Ascending aorta (tissue), 2 donors: ENCODE data around the gene SMG6. TPM values are rescaled to one million over a fixed set of nuclear protein-coding genes. Genes with fewer than 3 reads are reported as not detected.

ENCODE experiments used
- DNase-seq, 2 donors: peaks; one replicate each; pipeline ENCODE4 v3.0.0-alpha.2; 2019; ENCODE audit warnings: low spot score in 2 of 2
- H3K27ac ChIP-seq, 2 donors: fragments of 200-600 bp; sonication (generic); one replicate each; pipeline ENCODE4 v1.5.1; 2016 to 2017; ENCODE audit warnings: mild to moderate bottlenecking in 1 of 2
- H3K27me3 ChIP-seq: fragments of 200-600 bp; sonication (generic); one replicate; pipeline ENCODE4 v1.5.1; 2017
- H3K36me3 ChIP-seq, 2 donors: fragments of 200-600 bp; sonication (generic); one replicate each; pipeline ENCODE4 v1.5.1; 2016
- H3K4me1 ChIP-seq, 2 donors: fragments of 200-600 bp; sonication (generic); one replicate each; pipeline ENCODE4 v1.5.1; 2016 to 2017; ENCODE audit warnings: mild to moderate bottlenecking in 1 of 2
- H3K4me3 ChIP-seq, 2 donors: fragments of 200-600 bp; sonication (generic); one replicate each; pipeline ENCODE4 v1.5.1; 2016 to 2017; ENCODE audit warnings: mild to moderate bottlenecking in 1 of 2
- H3K9me3 ChIP-seq, 2 donors: fragments of 200-600 bp; sonication (generic); one replicate each; pipeline ENCODE4 v1.5.1; 2016
- CTCF ChIP-seq, 3 experiments: fragments of 200-600 bp in 2 of 3; fragments of 450-650 bp in 1 of 3; sonication (generic) in 2 of 3; IDR thresholded peaks; one replicate each; pipeline ENCODE4 v1.5.1; 2016 to 2019; ENCODE audit warnings: antibody characterized with exemption in 3 of 3, mild to moderate bottlenecking in 1 of 3, moderate library complexity in 1 of 3
- intact Hi-C: fragments of 100-400 bp; cut with DNase I; formaldehyde crosslinking; loops from one replicate; pipeline ENCODE4 v1.15.1; 2023
- total RNA-seq: library from RNA; depleted of rRNA; stranded (reverse); fragments of >200 nt; gene quantifications from one replicate; pipeline ENCODE4 v1.1.0, GENCODE V29; 2016

The SMG6 gene
- total RNA-seq, 1 donor from 2014 or later, result 50.8 TPM

DNA sequence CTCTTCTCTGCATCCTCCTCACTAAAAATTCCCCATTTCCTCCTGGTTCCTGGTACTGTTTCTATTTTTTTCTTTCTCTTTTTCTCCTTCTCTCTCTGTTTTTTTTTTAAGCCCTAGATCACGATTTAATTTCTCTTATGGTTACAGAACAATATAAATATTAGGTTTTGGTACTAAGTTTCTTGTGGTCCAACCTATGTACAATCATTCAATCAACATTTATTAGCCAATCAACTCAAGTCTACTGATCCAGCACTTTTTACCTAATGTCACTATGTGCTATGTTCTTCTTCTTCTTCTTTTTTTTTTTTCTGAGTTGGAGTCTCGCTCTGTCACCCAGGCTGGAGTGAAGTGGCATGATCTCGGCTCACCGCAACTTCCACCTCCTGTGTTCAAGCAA, 291.1 kb downstream of the SMG6 start:
- H3K4me1 ChIP-seq, result peaks cover 4 to 34% of the 10 kb centered on the region in 2 donors
- no peaks in the 10 kb centered on the region for H3K9me3 ChIP-seq
- no peak for TF ChIP-seq CTCF (IDR thresholded peaks at IDR 0.05)
- peak overlapping the region; percentile 70 to 80 for H3K27ac ChIP-seq
- H3K36me3 ChIP-seq, result no peaks in the 10 kb centered on the region
- no peak for DNase-seq
- intact Hi-C loops, result loop anchor here (2.0 kb wide), 1 partner anchor 14 kb away; no protein-coding TSS in a partner anchor
- no peaks in the 10 kb centered on the region for H3K27me3 ChIP-seq
- peak overlapping the region in 1 of 2 donors; percentile 6 for H3K4me3 ChIP-seq

DNA sequence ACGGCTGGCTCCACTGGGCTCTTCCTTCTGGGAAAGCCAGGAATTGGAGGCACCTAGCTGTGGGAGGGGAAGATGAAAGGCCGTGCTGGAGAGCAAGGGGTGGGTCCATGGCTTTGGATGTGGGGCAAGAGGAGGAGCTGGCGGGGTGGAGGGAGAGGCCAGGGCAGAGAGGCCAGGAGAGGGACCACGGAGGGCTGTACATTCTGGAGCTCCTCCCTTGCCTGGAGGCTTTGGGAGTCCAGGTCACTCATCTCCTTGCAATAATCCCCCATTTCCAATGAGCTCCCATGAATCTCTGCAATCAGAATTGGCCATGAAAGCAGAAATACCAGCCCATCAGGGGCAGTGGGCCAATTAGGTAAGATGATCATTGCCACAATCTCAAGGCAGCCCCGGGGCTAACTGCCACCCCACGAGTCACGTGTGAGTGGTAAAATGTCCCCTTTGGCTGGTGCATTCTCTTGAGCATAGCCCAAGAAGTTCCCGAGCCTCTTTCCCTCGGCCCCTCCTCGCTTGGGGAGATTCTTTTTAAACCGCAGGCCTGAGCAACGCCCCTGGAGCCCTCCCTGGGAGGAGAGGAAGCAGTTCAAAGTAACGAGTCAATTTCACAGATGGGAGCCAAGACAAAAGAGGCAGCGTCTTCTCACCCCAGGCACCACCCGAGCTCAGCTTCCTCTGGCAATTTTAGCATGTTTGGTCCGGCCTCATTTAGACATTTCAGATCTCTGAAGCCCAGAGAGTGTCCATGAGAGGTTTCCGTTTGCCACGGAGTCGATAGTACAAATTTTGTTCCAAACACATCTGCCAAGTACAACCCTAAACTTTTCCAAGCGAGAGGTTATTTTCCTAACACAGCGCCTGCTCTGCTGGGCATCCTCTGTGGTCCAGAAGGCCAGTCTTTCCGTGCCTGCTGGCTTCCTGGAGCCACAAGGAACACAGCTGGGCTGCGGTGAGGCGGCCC, 291.9 kb downstream of the SMG6 start:
- intact Hi-C loops, result loop anchor here (2.0 kb wide), 1 partner anchor 13 kb away; no protein-coding TSS in a partner anchor
- no peak for TF ChIP-seq CTCF (IDR thresholded peaks at IDR 0.05)
- DNase-seq, result peak in 1 of 2 donors; percentile 75
- Histone ChIP-seq H3K27ac (peak overlapping the region; percentile 70 to 80), H3K4me1 (peaks cover 4 to 34% of the 10 kb centered on the region in 2 donors), H3K9me3 (no peaks in the 10 kb centered on the region), H3K36me3 (no peaks in the 10 kb centered on the region), H3K4me3 (peak overlapping the region in 1 of 2 donors; percentile 6), H3K27me3 (no peaks in the 10 kb centered on the region)

Other genes starting within 250 kb of the SMG6 start
- gene HIC1, start 248.7 kb downstream of the SMG6 start, total RNA-seq, result 131 TPM
- gene SRR, start 165 bp upstream of the SMG6 start, total RNA-seq, result not detected
- gene TSR1, start 32.7 kb upstream of the SMG6 start, total RNA-seq, result 16.9 TPM
- gene SGSM2, start 33.7 kb upstream of the SMG6 start, total RNA-seq, result 127 TPM
- 4.9 TPM for gene MNT, start 97.3 kb upstream of the SMG6 start, total RNA-seq
- 15.3 TPM for gene METTL16, start 208.1 kb upstream of the SMG6 start, total RNA-seq